Measurements from ENCODE around the gene USP17L11. TPM values are rescaled to one million over a fixed set of nuclear protein-coding genes. Genes with fewer than 3 reads are reported as not detected.

Gene USP17L11
- polyA plus RNA-seq, 1 donor from 2014 or later, result not detected

Other genes with a start within 250 kb of the USP17L11 start
- not detected for gene FAM90A26, start 45.0 kb upstream of the USP17L11 start, polyA plus RNA-seq (ENCODE audit: insufficient read depth, low read depth, low replicate concordance)
- not detected for gene USP17L10, start 4.7 kb upstream of the USP17L11 start, polyA plus RNA-seq (ENCODE audit: insufficient read depth, low read depth, low replicate concordance)
- not detected for gene USP17L12, start 4.7 kb downstream of the USP17L11 start, polyA plus RNA-seq (ENCODE audit: insufficient read depth, low read depth, low replicate concordance)
- not detected for gene USP17L13, start 9.5 kb downstream of the USP17L11 start, polyA plus RNA-seq (ENCODE audit: insufficient read depth, low read depth, low replicate concordance)
- gene USP17L15, start 19.0 kb downstream of the USP17L11 start, polyA plus RNA-seq (ENCODE audit: insufficient read depth, low read depth, low replicate concordance), result not detected
- gene USP17L17, start 28.5 kb downstream of the USP17L11 start, polyA plus RNA-seq (ENCODE audit: insufficient read depth, low read depth, low replicate concordance), result not detected
- gene USP17L18, start 33.2 kb downstream of the USP17L11 start, polyA plus RNA-seq (ENCODE audit: insufficient read depth, low read depth, low replicate concordance), result not detected
- not detected for gene USP17L19, start 38.0 kb downstream of the USP17L11 start, polyA plus RNA-seq (ENCODE audit: insufficient read depth, low read depth, low replicate concordance)
- not detected for gene USP17L20, start 42.7 kb downstream of the USP17L11 start, polyA plus RNA-seq (ENCODE audit: insufficient read depth, low read depth, low replicate concordance)
- gene USP17L21, start 47.5 kb downstream of the USP17L11 start, polyA plus RNA-seq (ENCODE audit: insufficient read depth, low read depth, low replicate concordance), result not detected
- not detected for gene USP17L22, start 52.2 kb downstream of the USP17L11 start, polyA plus RNA-seq (ENCODE audit: insufficient read depth, low read depth, low replicate concordance)
- not detected for gene USP17L24, start 109.8 kb downstream of the USP17L11 start, polyA plus RNA-seq (ENCODE audit: insufficient read depth, low read depth, low replicate concordance)
- gene USP17L25, start 114.5 kb downstream of the USP17L11 start, polyA plus RNA-seq (ENCODE audit: insufficient read depth, low read depth, low replicate concordance), result not detected
- gene USP17L26, start 119.3 kb downstream of the USP17L11 start, polyA plus RNA-seq (ENCODE audit: insufficient read depth, low read depth, low replicate concordance), result not detected
- gene USP17L5, start 124.0 kb downstream of the USP17L11 start, polyA plus RNA-seq (ENCODE audit: insufficient read depth, low read depth, low replicate concordance), result not detected
- not detected for gene USP17L27, start 128.7 kb downstream of the USP17L11 start, polyA plus RNA-seq (ENCODE audit: insufficient read depth, low read depth, low replicate concordance)
- not detected for gene USP17L28, start 133.5 kb downstream of the USP17L11 start, polyA plus RNA-seq (ENCODE audit: insufficient read depth, low read depth, low replicate concordance)
- not detected for gene USP17L29, start 138.2 kb downstream of the USP17L11 start, polyA plus RNA-seq (ENCODE audit: insufficient read depth, low read depth, low replicate concordance)
- gene USP17L30, start 147.7 kb downstream of the USP17L11 start, polyA plus RNA-seq (ENCODE audit: insufficient read depth, low read depth, low replicate concordance), result not detected
- not detected for gene DEFB131A, start 229.0 kb downstream of the USP17L11 start, polyA plus RNA-seq (ENCODE audit: insufficient read depth, low read depth, low replicate concordance)